ENCODE measurements around the gene EMC10.

DNA sequence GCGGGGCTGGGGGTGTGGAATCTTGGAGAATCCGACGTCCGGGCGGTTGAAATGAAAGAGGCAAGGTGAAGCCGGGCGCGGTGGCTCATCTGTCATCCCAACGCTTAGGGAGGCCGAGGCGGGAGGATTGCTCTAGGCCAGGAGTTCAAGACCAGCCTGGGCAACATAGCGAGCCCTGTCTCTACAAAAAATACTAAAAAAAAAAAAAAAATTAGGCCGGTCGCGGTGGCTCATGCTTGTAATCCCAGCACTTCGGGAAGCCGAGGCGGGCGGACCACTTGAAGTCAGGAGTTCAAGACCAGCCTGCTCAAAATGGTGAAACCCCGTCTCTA, 566 bp downstream of the EMC10 start:
- TF ChIP-seq POLR2AphosphoS5 (IDR thresholded peaks at IDR 0.05) = no peak
- TF ChIP-seq POLR2A (IDR thresholded peaks at IDR 0.05) = no peak

Data from stomach (tissue), 4 donors.